GM21529 (cell line): ENCODE data around the gene GDPD5.
A peak's percentile ranks its signal among the peaks of the same experiment; 100 is the strongest.

ENCODE experiments used
- ATAC-seq: cut with Tn5 transposase; IDR thresholded peaks from one replicate; pipeline ENCODE4 v1.9.1; 2021; ENCODE audit not compliant: unreplicated experiment

Gene GDPD5

DNA sequence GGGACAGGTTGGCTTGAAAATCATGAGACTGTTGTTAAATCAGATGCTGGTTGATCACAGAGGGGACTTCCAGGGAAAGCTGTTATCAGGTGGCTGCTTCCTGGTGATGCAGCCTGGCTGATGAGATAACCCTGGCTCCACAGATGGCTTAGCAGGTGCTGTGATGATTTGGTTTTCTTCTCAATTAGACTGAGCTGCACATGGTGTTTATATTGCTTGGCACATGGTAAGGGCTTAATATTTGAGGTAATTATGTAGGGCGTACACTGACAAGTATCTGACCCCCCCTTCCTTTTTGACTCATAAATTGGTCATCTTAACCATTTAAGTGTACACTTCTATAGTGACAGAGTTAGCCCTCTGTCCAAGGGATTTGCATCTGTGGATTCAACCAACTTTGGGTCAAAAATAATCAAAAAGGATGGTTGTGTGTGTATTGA is 119.4 kb downstream of the GDPD5 start:
- no peak for ATAC-seq

- ATAC-seq: no peak
These were observed 121.6 kb downstream of the GDPD5 start for GRCh38 chr11:75403983-75404658.

GRCh38 chr11:75403037-75403436 is 122.7 kb downstream of the GDPD5 start:
- no peak for ATAC-seq

DNA sequence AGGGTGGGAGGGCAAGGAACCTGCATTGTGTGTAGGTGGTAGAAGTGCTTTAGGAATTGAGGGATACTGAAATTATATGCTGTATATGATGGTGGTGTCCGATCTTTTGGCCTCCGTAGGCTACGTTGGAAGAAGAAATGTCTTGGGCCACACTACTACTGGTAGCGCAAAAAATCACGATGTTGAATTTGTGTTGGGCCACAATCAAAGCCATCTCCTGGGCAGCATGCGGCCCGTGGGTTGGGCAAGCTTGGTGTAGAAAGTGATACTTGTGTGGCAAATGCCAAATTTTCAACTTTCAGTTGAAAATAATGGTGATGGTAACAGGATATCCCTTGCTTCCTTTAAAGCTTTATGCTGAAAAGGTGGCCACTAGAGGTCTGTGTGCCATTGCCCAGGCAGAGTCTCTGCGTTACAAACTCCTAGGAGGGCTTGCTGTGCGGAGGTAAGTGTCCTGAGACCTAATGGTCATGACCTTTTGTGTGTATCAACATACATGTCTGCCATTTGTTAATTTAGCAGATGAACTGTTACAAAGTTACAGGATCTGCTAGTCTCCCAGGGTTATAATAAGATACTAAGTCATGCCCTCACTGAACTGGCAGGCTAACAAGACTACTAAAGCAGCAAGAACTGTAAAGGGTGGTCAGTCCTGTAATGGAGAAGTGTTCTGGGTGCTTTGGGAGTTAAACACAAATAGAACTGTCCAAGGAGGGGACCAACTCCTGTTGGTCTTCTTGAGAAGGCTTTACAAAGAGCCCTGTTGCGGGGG is 123.6 kb downstream of the GDPD5 start:
- ATAC-seq: no peak

DNA sequence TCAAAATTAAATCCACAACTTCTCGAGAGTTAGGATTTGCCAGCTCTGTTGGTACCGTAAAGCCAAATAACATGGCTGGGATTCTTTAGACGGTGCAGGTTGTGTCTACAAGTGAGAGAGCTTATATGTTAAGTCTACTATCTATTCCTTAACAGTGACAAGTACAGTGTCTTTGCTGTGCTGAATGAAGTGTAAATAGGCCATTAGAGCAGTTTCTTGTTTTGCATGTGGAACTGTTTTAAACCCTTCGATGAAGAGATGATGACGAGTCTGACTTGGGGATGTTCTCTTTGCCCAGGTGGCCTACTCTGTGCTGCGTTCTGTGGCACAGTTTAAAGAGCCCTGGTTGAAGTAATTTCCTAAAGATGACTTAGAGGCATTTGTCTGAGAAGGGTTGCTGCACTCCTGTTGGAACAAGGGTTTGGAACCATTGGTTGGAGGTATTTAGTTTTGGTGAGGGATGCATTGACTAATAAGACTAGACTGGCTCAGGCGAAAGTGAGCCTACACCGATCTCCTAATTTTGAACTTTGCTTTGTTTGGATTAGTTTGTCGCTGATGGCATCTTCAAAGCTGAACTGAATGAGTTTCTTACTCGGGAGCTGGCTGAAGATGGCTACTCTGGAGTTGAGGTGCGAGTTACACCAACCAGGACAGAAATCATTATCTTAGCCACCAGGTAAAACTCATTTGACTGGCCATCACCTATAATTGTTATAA is 125.4 kb downstream of the GDPD5 start:
- no peak for ATAC-seq

GRCh38 chr11:75399344-75400145 is 126.2 kb downstream of the GDPD5 start, which contains the start of gene RPS3:
TSS of gene RPS3 (plus strand) at chr11:75399518. CDS start at chr11:75399548, 30 bp downstream.
- ATAC-seq: peak; percentile 90

DNA sequence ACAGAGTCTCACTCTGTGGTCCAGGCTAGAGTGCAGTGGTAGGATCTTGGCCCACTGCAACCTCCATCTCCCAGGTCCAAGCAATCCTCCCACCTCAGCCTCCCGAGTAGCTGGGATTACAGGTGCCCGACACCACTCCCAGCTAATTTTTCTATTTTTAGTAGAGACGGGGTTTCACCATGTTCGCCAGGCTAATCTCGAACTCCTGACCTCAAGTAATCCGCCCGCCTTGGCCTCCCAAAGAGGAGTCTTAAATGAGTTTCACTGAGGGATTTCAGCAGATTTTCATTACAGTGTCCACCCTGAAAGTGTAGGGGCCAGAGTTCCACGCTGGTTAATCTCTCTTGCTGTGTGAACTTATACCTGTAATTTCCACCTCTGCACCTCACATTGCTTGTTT is 126.8 kb downstream of the GDPD5 start:
- no peak for ATAC-seq

DNA sequence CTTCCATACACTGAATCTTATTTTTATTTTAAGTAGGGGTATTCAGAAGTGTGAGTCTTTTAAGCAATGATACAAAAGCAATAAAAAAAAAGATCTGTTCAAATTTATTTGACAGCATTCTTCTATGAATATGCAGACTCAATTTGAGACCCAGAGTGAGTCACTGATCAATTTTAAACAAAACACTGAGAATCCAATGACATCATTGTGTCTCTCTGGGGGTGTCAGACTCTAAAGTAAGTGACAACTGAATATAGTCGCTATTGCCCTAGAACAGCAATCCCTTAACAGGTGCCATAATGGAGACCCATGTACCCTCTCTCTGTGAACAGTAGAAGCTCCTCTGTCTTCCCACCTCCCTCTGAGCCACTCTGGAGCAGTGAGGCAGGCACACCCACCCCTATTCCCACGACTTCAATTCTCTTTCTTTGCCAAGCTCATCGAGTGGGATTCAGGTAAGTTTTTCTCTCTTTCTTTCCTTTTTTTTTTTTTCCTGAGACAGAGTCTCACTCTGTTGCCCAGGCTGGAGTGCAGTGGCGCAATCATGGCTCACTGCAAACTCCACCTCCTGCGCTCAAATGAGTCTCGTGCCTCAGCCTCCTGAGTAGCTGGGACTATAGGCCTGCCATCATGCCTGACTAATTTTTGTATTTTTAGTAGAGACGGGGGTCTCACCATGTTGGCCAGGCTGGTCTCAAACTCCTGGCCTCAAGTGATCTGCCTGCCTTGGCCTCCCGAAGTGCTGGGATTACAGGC is 131.5 kb downstream of the GDPD5 start:
- ATAC-seq: no peak

DNA sequence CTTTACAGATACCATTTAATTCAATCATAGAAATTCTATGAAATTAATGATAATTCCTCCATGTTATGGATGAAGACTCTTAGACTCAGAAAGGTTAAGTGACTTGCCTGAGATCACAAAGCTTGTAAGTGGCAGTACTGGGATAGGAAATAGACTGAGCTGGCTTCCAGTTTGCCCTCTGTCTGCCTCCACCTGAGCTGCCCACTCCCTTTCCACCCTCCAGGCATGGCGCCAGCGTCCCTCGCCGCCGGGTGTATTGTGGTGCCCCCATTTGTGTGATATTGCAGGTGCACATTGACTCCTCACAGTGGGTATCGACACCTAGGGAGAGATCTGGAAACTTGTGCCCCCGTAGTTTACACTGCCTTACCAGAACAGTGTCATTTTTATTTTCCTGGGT is 135.8 kb downstream of the GDPD5 start:
- ATAC-seq: no peak

DNA sequence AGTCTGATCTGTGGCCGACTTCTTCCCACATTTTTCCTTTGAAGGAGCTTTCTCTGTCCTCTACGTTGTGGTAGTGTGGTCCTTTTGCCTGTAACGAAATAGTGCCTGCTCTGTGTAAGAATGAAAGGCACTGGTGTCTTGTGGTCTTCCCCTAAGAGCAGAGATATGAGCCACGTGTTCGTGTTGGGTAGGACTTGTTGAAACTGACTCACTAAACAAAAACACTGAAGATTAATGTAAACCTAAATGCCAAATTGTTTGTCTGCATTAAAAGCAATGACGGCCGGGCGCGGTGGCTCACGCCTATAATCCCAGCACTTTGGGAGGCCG is 136.5 kb downstream of the GDPD5 start:
- no peak for ATAC-seq

- peak; percentile 58 for ATAC-seq
These were observed 137.1 kb downstream of the GDPD5 start for GRCh38 chr11:75388386-75389275.

DNA sequence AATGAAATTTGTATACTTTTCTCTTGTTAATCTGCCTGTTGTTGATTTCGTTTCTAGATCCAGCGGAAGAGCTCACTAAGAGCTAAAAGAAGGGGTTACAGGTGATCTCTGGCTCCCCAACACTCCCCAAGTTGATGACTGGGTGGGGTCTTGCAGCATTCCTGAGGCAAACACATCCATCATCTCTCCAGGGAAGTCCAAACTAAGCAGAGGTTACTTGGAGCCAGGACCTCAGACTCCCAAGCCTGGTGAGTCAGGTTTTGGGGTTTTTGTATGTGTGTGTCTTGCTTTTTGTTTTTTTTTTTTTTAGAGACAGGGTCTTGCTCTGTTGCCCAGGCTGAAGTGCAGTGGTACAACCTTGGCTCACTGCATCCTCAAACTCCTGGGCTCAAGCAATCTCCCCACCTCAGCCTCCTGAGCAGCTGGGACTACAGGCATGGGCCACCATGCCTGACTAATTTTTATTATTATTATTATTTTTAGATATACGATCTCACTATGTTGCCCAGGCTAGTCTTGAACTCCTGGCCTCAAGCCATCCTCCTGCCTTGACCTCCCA is 137.9 kb downstream of the GDPD5 start:
- ATAC-seq: no peak

DNA sequence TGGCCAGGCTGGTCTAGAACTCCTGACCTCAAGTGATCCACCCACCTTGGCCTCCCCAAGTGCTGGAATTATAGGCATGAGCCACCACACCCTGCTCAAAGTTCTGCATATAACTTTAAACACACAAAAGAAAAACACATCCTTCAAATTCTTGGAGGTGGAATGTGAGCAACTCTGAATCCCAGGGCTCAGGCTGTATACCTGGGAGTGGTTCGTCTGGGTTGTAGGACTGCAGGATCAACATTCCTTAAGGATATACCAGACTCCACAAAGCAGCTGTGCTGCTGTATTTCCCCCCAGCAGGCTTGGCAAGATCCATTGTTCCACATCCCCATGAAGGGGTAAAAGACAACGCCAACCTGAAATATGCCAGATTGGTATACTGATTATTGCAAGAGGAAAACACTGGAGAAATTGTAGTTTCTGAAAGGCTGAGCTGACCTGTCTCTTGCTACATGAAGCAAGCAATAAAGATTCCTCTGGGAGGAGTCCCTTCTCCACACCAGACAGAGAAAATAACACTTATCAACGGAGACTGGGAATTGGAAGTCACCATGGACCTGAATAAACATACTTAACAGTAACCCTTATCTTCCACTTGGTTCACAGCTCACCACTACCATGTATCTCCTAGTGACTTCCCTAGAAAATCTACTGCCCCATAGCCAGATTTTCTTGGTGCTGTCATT is 138.7 kb downstream of the GDPD5 start:
- ATAC-seq: no peak
